CD4-positive, alpha-beta T cell (primary cell): ENCODE results near the gene ATPAF1. TPM values are rescaled to one million over a fixed set of nuclear protein-coding genes. Genes with fewer than 3 reads are reported as not detected.
"Not testable (repeated sequence)": the region's sequence is repeated elsewhere in the genome, so short reads cannot be mapped to it uniquely, and the experiment has no call there.

ENCODE experiments used
- ATAC-seq: fragments of 200-7000 bp; cut with Tn5 transposase; one replicate; pipeline ENCODE4 v1.10.0; 2022; ENCODE audit warnings: mild to moderate bottlenecking; ENCODE audit not compliant: poor library complexity
- CTCF ChIA-PET: fragments of 350-600 bp; sonication (Branson Sonifier 250); formaldehyde crosslinking; loops from one replicate; lab custom pipeline; 2021; ENCODE audit warnings: antibody characterized with exemption, inconsistent platforms; lab: Charles Lee
- POLR2A ChIA-PET: fragments of 350-600 bp; sonication (Branson Sonifier 250); formaldehyde crosslinking; loops from one replicate; lab custom pipeline; 2021; ENCODE audit warnings: antibody characterized with exemption, inconsistent platforms; lab: Charles Lee
- DNase-seq, 14 experiments: peaks; one replicate each; pipeline ENCODE4 v3.0.0-alpha.2; 2013 to 2020; ENCODE audit warnings: mixed read lengths in 2 of 14
- H3K27ac ChIP-seq, 2 donors: one replicate each; pipeline versions ENCODE4 v1.5.1 to v1.7.0; 2013; ENCODE audit warnings: low read length in 2 of 2, low read depth in 1 of 2, mild to moderate bottlenecking in 1 of 2
- H3K27me3 ChIP-seq, 2 experiments: 1 replicate in 1 of 2; 2 replicates in 1 of 2; pipeline versions ENCODE4 v1.6.1 to v1.7.0; 2013; ENCODE audit warnings: low read length in 2 of 2, control low read depth in 1 of 2, mild to moderate bottlenecking in 1 of 2, moderate library complexity in 1 of 2; ENCODE audit not compliant: insufficient read depth in 2 of 2, control insufficient read depth in 1 of 2
- H3K36me3 ChIP-seq: one replicate; pipeline ENCODE4 v1.6.1; 2013; ENCODE audit warnings: low read length, control low read depth; ENCODE audit not compliant: insufficient read depth
- H3K4me1 ChIP-seq: one replicate; pipeline ENCODE4 v1.6.1; 2013; ENCODE audit warnings: low read length, control low read depth; ENCODE audit not compliant: insufficient read depth
- H3K4me3 ChIP-seq: one replicate; pipeline ENCODE4 v1.5.1; 2013; ENCODE audit warnings: mild to moderate bottlenecking, low read length, moderate library complexity
- H3K9me3 ChIP-seq, 2 experiments: 1 replicate in 1 of 2; 2 replicates in 1 of 2; pipeline versions ENCODE4 v1.6.1 to v1.7.0; 2013; ENCODE audit warnings: low read length in 2 of 2, mild to moderate bottlenecking in 2 of 2, control low read depth in 1 of 2, moderate library complexity in 1 of 2; ENCODE audit not compliant: control insufficient read depth in 1 of 2, insufficient read depth in 1 of 2
- H3K27ac Mint-ChIP-seq: one replicate; pipeline ENCODE4 v1.8.0; 2020; ENCODE audit warnings: mixed read lengths
- H3K27me3 Mint-ChIP-seq: one replicate; pipeline ENCODE4 v1.8.0; 2021; ENCODE audit warnings: mixed read lengths
- H3K36me3 Mint-ChIP-seq: one replicate; pipeline ENCODE4 v1.8.0; 2021; ENCODE audit warnings: low read depth, mixed read lengths
- H3K4me1 Mint-ChIP-seq: one replicate; pipeline ENCODE4 v1.8.0; 2021; ENCODE audit warnings: low read depth, mixed read lengths
- H3K4me3 Mint-ChIP-seq: one replicate; pipeline ENCODE4 v1.8.0; 2020; ENCODE audit warnings: mild to moderate bottlenecking, mixed read lengths
- H3K9me3 Mint-ChIP-seq: one replicate; pipeline ENCODE4 v1.8.0; 2020; ENCODE audit warnings: mixed read lengths
- intact Hi-C, 2 experiments: fragments of 100-400 bp; cut with DNase I in 1 of 2; cut with micrococcal nuclease in 1 of 2; formaldehyde crosslinking; loops; one replicate each; pipeline versions ENCODE4 v1.15.1 to v1.9.0; 2023 to 2025; cut with DNase I, micrococcal nuclease
- total RNA-seq, 174 experiments: library from RNA in 2 of 174; stranded (reverse) in 2 of 174; gene quantifications; one replicate each; pipeline ENCODE4 v1.2.3 and lab custom pipeline; 2021 to 2026
- TF ChIP-seq, protein P1 (sequence below): fragments of 200-600 bp; IDR thresholded peaks from one replicate; pipeline ENCODE4 v1.8.0; 2022; ENCODE audit warnings: antibody characterized with exemption, mild to moderate bottlenecking

Gene ATPAF1
- total RNA-seq, 2 experiments from 2014 or later = 10.1 to 12.4 TPM

DNA sequence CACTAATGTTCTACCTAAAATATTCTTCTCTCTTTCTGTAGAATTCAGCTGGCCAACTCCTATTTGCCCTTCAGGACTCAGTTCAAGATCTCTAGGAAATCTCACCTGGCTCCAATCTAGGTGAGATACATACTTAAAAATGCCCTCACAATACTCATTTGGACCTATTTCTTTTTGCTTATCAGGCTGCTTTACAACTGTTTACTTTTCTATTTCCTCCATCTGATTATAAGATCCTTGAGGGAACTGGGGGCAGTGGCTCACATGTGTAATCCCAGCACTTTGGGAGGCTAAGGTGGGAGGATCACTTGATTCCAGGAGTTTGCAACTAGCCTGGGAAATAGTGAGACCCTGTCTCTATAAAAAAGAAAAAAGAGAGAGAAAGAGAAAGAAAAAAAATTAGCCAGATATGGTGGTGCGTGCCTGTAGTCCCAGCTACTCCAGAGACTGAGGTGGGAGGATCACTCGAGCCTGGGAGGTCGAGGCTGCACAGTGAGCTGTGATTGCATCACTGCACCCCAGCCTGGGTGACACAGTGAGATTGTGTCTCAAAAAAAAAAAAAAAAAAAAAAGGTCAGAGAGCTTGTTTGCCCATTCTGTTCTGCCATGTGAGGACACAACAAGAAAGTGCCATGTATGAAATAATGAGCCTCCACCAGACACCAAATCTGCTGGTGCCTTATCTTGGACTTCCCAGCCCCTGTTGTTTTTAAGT, 35.9 kb upstream of the ATPAF1 start:
- TF ChIP-seq, protein P1, sequence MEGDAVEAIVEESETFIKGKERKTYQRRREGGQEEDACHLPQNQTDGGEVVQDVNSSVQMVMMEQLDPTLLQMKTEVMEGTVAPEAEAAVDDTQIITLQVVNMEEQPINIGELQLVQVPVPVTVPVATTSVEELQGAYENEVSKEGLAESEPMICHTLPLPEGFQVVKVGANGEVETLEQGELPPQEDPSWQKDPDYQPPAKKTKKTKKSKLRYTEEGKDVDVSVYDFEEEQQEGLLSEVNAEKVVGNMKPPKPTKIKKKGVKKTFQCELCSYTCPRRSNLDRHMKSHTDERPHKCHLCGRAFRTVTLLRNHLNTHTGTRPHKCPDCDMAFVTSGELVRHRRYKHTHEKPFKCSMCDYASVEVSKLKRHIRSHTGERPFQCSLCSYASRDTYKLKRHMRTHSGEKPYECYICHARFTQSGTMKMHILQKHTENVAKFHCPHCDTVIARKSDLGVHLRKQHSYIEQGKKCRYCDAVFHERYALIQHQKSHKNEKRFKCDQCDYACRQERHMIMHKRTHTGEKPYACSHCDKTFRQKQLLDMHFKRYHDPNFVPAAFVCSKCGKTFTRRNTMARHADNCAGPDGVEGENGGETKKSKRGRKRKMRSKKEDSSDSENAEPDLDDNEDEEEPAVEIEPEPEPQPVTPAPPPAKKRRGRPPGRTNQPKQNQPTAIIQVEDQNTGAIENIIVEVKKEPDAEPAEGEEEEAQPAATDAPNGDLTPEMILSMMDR = no peak
- Histone ChIP-seq H3K27me3 (no peaks in the 10 kb centered on the region), H3K9me3 (no peaks in the 10 kb centered on the region), H3K36me3 (peaks cover 88% of the 10 kb centered on the region), H3K4me1 (peaks cover 2% of the 10 kb centered on the region), H3K4me3 (no peak overlapping the region), H3K27ac (no peak overlapping the region)
- H3K27ac Mint-ChIP-seq = no peak overlapping the region
- H3K9me3 Mint-ChIP-seq = no peaks in the 10 kb centered on the region
- ATAC-seq (no peak), DNase-seq (no peak)
- peaks cover 98% of the 10 kb centered on the region for H3K36me3 Mint-ChIP-seq
- POLR2A ChIA-PET = interaction anchor here (0.9 to 1.3 kb wide), 2 partner anchors 15 to 401 kb away, joined by 4 read pairs; partner anchors contain the start of gene EFCAB14
- no peaks in the 10 kb centered on the region for H3K27me3 Mint-ChIP-seq
- H3K4me1 Mint-ChIP-seq = peaks cover 42% of the 10 kb centered on the region
- intact Hi-C loops = no loop called here
- no peak overlapping the region for H3K4me3 Mint-ChIP-seq
- CTCF ChIA-PET = interaction anchor here (0.6 to 0.8 kb wide), 2 partner anchors 8 to 21 kb away, joined by 3 read pairs; no protein-coding TSS in a partner anchor

DNA sequence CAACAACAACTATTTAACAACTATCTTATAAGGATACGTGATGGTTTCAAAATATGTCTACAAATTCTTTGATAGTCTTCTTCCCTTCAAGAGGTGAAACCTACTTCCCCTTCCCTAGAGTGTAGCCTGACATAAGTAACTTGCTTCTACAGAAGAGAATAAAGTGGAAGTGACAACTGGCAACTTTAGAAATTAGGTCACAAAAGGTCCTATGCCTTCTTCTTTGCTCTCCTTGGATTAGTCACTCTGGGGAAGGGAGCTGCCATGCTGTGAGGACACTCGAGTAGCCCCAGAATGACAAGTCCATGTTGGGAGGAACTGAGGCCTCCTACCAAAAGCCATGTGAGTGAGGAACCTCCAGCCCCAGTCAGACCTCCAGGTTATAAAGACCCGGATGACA, 31.5 kb upstream of the ATPAF1 start:
- H3K36me3 Mint-ChIP-seq = peaks cover 96% of the 10 kb centered on the region

DNA sequence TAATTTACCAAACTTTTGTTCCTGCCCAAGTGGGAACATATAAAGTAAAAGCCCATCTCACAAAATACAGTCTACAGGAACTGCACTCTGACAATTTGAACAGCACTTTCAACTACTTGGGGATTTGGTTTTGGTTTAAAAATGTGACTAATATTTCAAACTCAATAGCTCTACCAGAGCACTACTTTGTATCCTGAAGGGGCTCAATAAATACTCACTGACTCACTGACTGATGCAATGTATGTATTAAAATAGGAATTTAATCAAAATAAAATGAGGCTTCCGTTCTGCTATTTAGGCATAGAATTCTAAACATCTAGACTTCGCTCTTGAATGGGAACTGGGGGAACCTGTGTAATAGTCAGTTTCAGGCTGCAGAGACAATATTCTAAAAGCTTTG, 28.9 kb upstream of the ATPAF1 start:
- H3K9me3 ChIP-seq = no peaks in the 10 kb centered on the region
- Mint-ChIP-seq H3K4me3 (no peak overlapping the region), H3K36me3 (peaks cover 95% of the 10 kb centered on the region), H3K27ac (no peak overlapping the region), H3K27me3 (no peaks in the 10 kb centered on the region), H3K4me1 (peaks cover 34% of the 10 kb centered on the region), H3K9me3 (no peaks in the 10 kb centered on the region)
- peaks cover 74% of the 10 kb centered on the region for H3K36me3 ChIP-seq
- no peaks in the 10 kb centered on the region for H3K27me3 ChIP-seq
- TF ChIP-seq, protein P1 = no peak
- no peaks in the 10 kb centered on the region for H3K4me1 ChIP-seq
- CTCF ChIA-PET = interaction anchor here (1.4 kb wide), 1 partner anchor 28 kb away, joined by 3 read pairs; no protein-coding TSS in a partner anchor
- POLR2A ChIA-PET = no interaction called here
- H3K27ac ChIP-seq = no peak overlapping the region
- intact Hi-C loops = no loop called here
- DNase-seq = no peak
- H3K4me3 ChIP-seq = no peak overlapping the region
- ATAC-seq = no peak

More for the DNA sequence above, 31.5 kb upstream of the ATPAF1 start:
- ChIA-PET POLR2A (no interaction called here), CTCF (no interaction called here)
- Mint-ChIP-seq H3K9me3 (no peaks in the 10 kb centered on the region), H3K4me3 (no peak overlapping the region), H3K27me3 (no peaks in the 10 kb centered on the region), H3K27ac (no peak overlapping the region), H3K4me1 (peaks cover 51% of the 10 kb centered on the region)
- Histone ChIP-seq H3K36me3 (peaks cover 82% of the 10 kb centered on the region), H3K4me1 (no peaks in the 10 kb centered on the region), H3K9me3 (no peaks in the 10 kb centered on the region), H3K4me3 (no peak overlapping the region), H3K27me3 (no peaks in the 10 kb centered on the region), H3K27ac (no peak overlapping the region)
- ATAC-seq (no peak), DNase-seq (peak in 3 of 14 experiments; percentile 3 to 39 (median 30))
- intact Hi-C loops = no loop called here
- TF ChIP-seq, protein P1 = no peak

DNA sequence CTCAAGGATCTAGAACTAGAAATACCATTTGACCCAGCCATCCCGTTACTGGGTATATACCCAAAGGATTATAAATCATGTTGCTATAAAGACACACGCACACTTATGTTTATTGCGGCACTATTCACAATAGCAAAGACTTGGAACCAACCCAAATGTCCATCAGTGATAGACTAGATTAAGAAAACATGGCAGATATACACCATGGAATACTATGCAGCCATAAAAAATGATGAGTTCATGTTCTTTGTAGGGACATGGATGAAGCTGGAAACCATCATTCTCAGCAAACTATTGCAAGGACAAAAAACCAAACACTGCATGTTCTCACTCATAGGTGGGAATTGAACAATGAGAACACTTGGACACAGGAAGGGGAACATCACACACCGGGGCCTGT, 26.5 kb upstream of the ATPAF1 start:
- peaks cover 84% of the 10 kb centered on the region for H3K36me3 ChIP-seq
- intact Hi-C loops, DNase-seq, H3K27ac ChIP-seq, H3K9me3 ChIP-seq, POLR2A ChIA-PET, H3K27me3 ChIP-seq, H3K4me3 ChIP-seq, H3K9me3 Mint-ChIP-seq, CTCF ChIA-PET, H3K4me1 ChIP-seq, ATAC-seq, H3K4me3 Mint-ChIP-seq, H3K27ac Mint-ChIP-seq, H3K27me3 Mint-ChIP-seq: not testable (repeated sequence)
- Mint-ChIP-seq H3K4me1 (peaks cover 16% of the 10 kb centered on the region), H3K36me3 (peaks cover 96% of the 10 kb centered on the region)
